Natural killer cell treated with Interleukin-12 subunit alpha and Interleukin-12 subunit beta and Interleukin-15 and Interleukin-18, amount 100 ng/mL, for 72 hours (primary cell): Measurements from ENCODE around the gene HLTF. TPM values are rescaled to one million over a fixed set of nuclear protein-coding genes. Genes with fewer than 3 reads are reported as not detected.
A peak's percentile ranks its signal among the peaks of the same experiment; 100 is the strongest.
"Not testable (repeated sequence)": the region's sequence is repeated elsewhere in the genome, so short reads cannot be mapped to it uniquely, and the experiment has no call there.

Experiments used
- ATAC-seq, 2 donors: fragments of 150-1000 bp; cut with Tn5 transposase in 1 of 2; sonication (Bioruptor Pico), chemical (Tn5 transposase) in 1 of 2; 2 replicates each; pipeline ENCODE4 v1.10.0; 2021
- DNase-seq: peaks from one replicate; pipeline ENCODE4 v3.0.0; 2022; ENCODE audit warnings: low spot score
- H3K27ac Mint-ChIP-seq, 2 donors: 1 replicate in 1 of 2; 2 replicates in 1 of 2; pipeline ENCODE4 v1.8.0; 2022; ENCODE audit warnings: mixed read lengths in 2 of 2, mild to moderate bottlenecking in 1 of 2, moderate library complexity in 1 of 2
- H3K27me3 Mint-ChIP-seq, 2 donors: 1 replicate in 1 of 2; 2 replicates in 1 of 2; pipeline ENCODE4 v1.8.0; 2022; ENCODE audit warnings: mixed read lengths in 2 of 2
- H3K36me3 Mint-ChIP-seq: one replicate; pipeline ENCODE4 v1.8.0; 2022; ENCODE audit warnings: mixed read lengths
- H3K4me1 Mint-ChIP-seq, 2 donors: 1 replicate in 1 of 2; 2 replicates in 1 of 2; pipeline ENCODE4 v1.8.0; 2022; ENCODE audit warnings: low read depth in 2 of 2, mixed read lengths in 2 of 2, mild to moderate bottlenecking in 1 of 2
- H3K4me3 Mint-ChIP-seq: one replicate; pipeline ENCODE4 v1.8.0; 2022; ENCODE audit warnings: mixed read lengths
- H3K9me3 Mint-ChIP-seq: 2 replicates; pipeline ENCODE4 v1.8.0; 2022; ENCODE audit warnings: mixed read lengths
- total RNA-seq, 2 donors: library from RNA; stranded (reverse); gene quantifications; one replicate each; pipeline ENCODE4 v1.2.3, GENCODE V29; 2022

The HLTF gene
- total RNA-seq, 2 donors from 2014 or later, result 17.8 to 19.2 TPM

- DNase-seq (no peak), ATAC-seq (no peak)
- no peaks in the 10 kb centered on the region for H3K36me3 Mint-ChIP-seq
- peaks cover 7 to 14% of the 10 kb centered on the region in 2 donors for H3K27me3 Mint-ChIP-seq
- no peak overlapping the region for H3K27ac Mint-ChIP-seq
- H3K4me1 Mint-ChIP-seq, result no peaks in the 10 kb centered on the region
- H3K9me3 Mint-ChIP-seq, result no peaks in the 10 kb centered on the region
- no peak overlapping the region for H3K4me3 Mint-ChIP-seq
Measured at GRCh38 chr3:149101641-149102040, 15.3 kb upstream of the HLTF start.

GRCh38 chr3:149101154-149101553, 14.8 kb upstream of the HLTF start:
- no peak overlapping the region for H3K4me3 Mint-ChIP-seq
- no peaks in the 10 kb centered on the region for H3K4me1 Mint-ChIP-seq
- no peaks in the 10 kb centered on the region for H3K9me3 Mint-ChIP-seq
- H3K36me3 Mint-ChIP-seq, result no peaks in the 10 kb centered on the region
- H3K27ac Mint-ChIP-seq, result no peak overlapping the region
- ATAC-seq (no peak), DNase-seq (no peak)
- peaks cover 7 to 14% of the 10 kb centered on the region in 2 donors for H3K27me3 Mint-ChIP-seq

GRCh38 chr3:149097987-149098386, 11.7 kb upstream of the HLTF start:
- H3K27ac Mint-ChIP-seq, H3K27me3 Mint-ChIP-seq, H3K4me3 Mint-ChIP-seq, H3K36me3 Mint-ChIP-seq, H3K4me1 Mint-ChIP-seq, DNase-seq, H3K9me3 Mint-ChIP-seq, ATAC-seq: not testable (repeated sequence)

- Mint-ChIP-seq H3K27ac (no peak overlapping the region), H3K36me3 (no peaks in the 10 kb centered on the region), H3K4me3 (no peak overlapping the region), H3K4me1 (no peaks in the 10 kb centered on the region), H3K27me3 (peaks cover 0 to 2% of the 10 kb centered on the region in 2 donors), H3K9me3 (no peaks in the 10 kb centered on the region)
- DNase-seq (no peak), ATAC-seq (no peak)
Measured at GRCh38 chr3:149095487-149095886, 9.2 kb upstream of the HLTF start.

- ATAC-seq (no peak), DNase-seq (no peak)
- H3K4me1 Mint-ChIP-seq, result peaks cover 3 to 9% of the 10 kb centered on the region in 2 donors
- no peaks in the 10 kb centered on the region for H3K9me3 Mint-ChIP-seq
- no peaks in the 10 kb centered on the region for H3K36me3 Mint-ChIP-seq
- H3K27ac Mint-ChIP-seq, result no peak overlapping the region
- no peak overlapping the region for H3K4me3 Mint-ChIP-seq
- no peaks in the 10 kb centered on the region for H3K27me3 Mint-ChIP-seq
Measured at GRCh38 chr3:149091983-149092382, 5.7 kb upstream of the HLTF start.

- Mint-ChIP-seq H3K36me3 (no peaks in the 10 kb centered on the region), H3K4me3 (no peak overlapping the region), H3K27me3 (no peaks in the 10 kb centered on the region), H3K9me3 (no peaks in the 10 kb centered on the region), H3K4me1 (peaks cover 6 to 14% of the 10 kb centered on the region in 2 donors), H3K27ac (no peak overlapping the region)
- DNase-seq (no peak), ATAC-seq (no peak)
Measured at GRCh38 chr3:149090907-149091306, 4.6 kb upstream of the HLTF start.

- DNase-seq (no peak), ATAC-seq (no peak)
- Mint-ChIP-seq H3K9me3 (no peaks in the 10 kb centered on the region), H3K27me3 (no peaks in the 10 kb centered on the region), H3K4me1 (peaks cover 9 to 18% of the 10 kb centered on the region in 2 donors), H3K36me3 (no peaks in the 10 kb centered on the region), H3K4me3 (no peak overlapping the region), H3K27ac (no peak overlapping the region)
Measured at GRCh38 chr3:149090461-149090860, 4.1 kb upstream of the HLTF start.

GRCh38 chr3:149089395-149089794, 3.1 kb upstream of the HLTF start:
- Mint-ChIP-seq H3K27ac (no peak overlapping the region), H3K4me3 (no peak overlapping the region), H3K36me3 (no peaks in the 10 kb centered on the region), H3K27me3 (no peaks in the 10 kb centered on the region), H3K9me3 (no peaks in the 10 kb centered on the region), H3K4me1 (peaks cover 16 to 26% of the 10 kb centered on the region in 2 donors)
- DNase-seq (no peak), ATAC-seq (no peak)

GRCh38 chr3:149087208-149087607, 875 bp upstream of the HLTF start:
- peak overlapping the region; percentile 66 to 84 for H3K27ac Mint-ChIP-seq
- H3K4me1 Mint-ChIP-seq, result peaks cover 19 to 26% of the 10 kb centered on the region in 2 donors
- ATAC-seq, result no peak
- H3K27me3 Mint-ChIP-seq, result no peaks in the 10 kb centered on the region
- H3K9me3 Mint-ChIP-seq, result no peaks in the 10 kb centered on the region
- no peaks in the 10 kb centered on the region for H3K36me3 Mint-ChIP-seq
- DNase-seq, result no peak
- peak overlapping the region; percentile 93 for H3K4me3 Mint-ChIP-seq

GRCh38 chr3:149085828-149086231, 503 bp downstream of the HLTF start:
- Mint-ChIP-seq H3K27ac (peak overlapping the region; percentile 66 to 84), H3K9me3 (no peaks in the 10 kb centered on the region), H3K36me3 (no peaks in the 10 kb centered on the region), H3K4me3 (peak overlapping the region; percentile 93), H3K27me3 (no peaks in the 10 kb centered on the region), H3K4me1 (peaks cover 19 to 26% of the 10 kb centered on the region in 2 donors)
- DNase-seq (no peak), ATAC-seq (peak; percentile 48 to 49)

GRCh38 chr3:149081772-149082171, 4.6 kb downstream of the HLTF start:
- Mint-ChIP-seq H3K4me1 (peaks cover 23 to 32% of the 10 kb centered on the region in 2 donors), H3K4me3 (no peak overlapping the region), H3K9me3 (no peaks in the 10 kb centered on the region), H3K36me3 (no peaks in the 10 kb centered on the region), H3K27ac (no peak overlapping the region), H3K27me3 (no peaks in the 10 kb centered on the region)
- ATAC-seq, result no peak
- DNase-seq, result no peak

GRCh38 chr3:149080699-149081091, 5.6 kb downstream of the HLTF start:
- ATAC-seq (peak; percentile 90), DNase-seq (no peak)
- no peaks in the 10 kb centered on the region for H3K36me3 Mint-ChIP-seq
- peak overlapping the region in 1 of 2 donors; percentile 35 for H3K27ac Mint-ChIP-seq
- H3K4me3 Mint-ChIP-seq, result peak overlapping the region; percentile 7
- peaks cover 19 to 28% of the 10 kb centered on the region in 2 donors for H3K4me1 Mint-ChIP-seq
- no peaks in the 10 kb centered on the region for H3K9me3 Mint-ChIP-seq
- no peaks in the 10 kb centered on the region for H3K27me3 Mint-ChIP-seq

GRCh38 chr3:149080011-149080698, 6.2 kb downstream of the HLTF start:
- H3K36me3 Mint-ChIP-seq, result no peaks in the 10 kb centered on the region
- DNase-seq (no peak), ATAC-seq (no peak)
- peak overlapping the region in 1 of 2 donors; percentile 35 for H3K27ac Mint-ChIP-seq
- no peaks in the 10 kb centered on the region for H3K27me3 Mint-ChIP-seq
- no peaks in the 10 kb centered on the region for H3K9me3 Mint-ChIP-seq
- peak overlapping the region; percentile 7 for H3K4me3 Mint-ChIP-seq
- H3K4me1 Mint-ChIP-seq, result peaks cover 15 to 25% of the 10 kb centered on the region in 2 donors

- Mint-ChIP-seq H3K4me3 (no peak overlapping the region), H3K36me3 (no peaks in the 10 kb centered on the region), H3K27me3 (no peaks in the 10 kb centered on the region), H3K9me3 (no peaks in the 10 kb centered on the region), H3K4me1 (peaks cover 8 to 17% of the 10 kb centered on the region in 2 donors), H3K27ac (no peak overlapping the region)
- ATAC-seq (no peak), DNase-seq (no peak)
Measured at GRCh38 chr3:149077628-149078027, 8.7 kb downstream of the HLTF start.

GRCh38 chr3:149067883-149068282, 18.4 kb downstream of the HLTF start:
- no peak for DNase-seq
- Mint-ChIP-seq H3K9me3 (no peaks in the 10 kb centered on the region), H3K27me3 (no peaks in the 10 kb centered on the region), H3K27ac (no peak overlapping the region), H3K4me3 (no peak overlapping the region), H3K4me1 (no peaks in the 10 kb centered on the region), H3K36me3 (no peaks in the 10 kb centered on the region)
- ATAC-seq, result no peak
